UCSD-AML1 (cell line): ENCODE data around the gene SUMF1.

ENCODE experiments used
- DNase-seq: peaks from one replicate; lab custom pipeline; 2025; ENCODE audit not compliant: unreplicated experiment; lab: John Stamatoyannopoulos, UW

SUMF1 gene

DNA sequence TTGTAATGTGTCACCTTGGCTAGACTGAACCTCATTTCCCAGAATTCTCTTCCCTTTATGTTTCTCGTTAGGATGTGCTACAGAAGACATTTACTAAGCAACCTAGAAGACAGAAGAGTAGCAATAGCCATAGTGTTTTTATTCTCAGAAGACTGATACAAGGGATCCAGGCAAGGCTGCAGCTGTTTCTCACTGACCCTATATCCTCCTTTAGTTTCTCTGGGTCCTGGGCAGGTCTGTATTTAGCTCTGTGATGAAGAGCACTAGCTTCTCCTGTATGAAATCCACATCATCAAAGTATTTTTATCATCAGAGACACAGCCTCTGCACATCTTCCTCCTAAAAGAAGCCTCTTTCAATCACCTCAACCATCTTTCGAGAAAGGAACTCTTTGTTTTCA, 72.5 kb downstream of the SUMF1 start:
- DNase-seq: no peak

DNA sequence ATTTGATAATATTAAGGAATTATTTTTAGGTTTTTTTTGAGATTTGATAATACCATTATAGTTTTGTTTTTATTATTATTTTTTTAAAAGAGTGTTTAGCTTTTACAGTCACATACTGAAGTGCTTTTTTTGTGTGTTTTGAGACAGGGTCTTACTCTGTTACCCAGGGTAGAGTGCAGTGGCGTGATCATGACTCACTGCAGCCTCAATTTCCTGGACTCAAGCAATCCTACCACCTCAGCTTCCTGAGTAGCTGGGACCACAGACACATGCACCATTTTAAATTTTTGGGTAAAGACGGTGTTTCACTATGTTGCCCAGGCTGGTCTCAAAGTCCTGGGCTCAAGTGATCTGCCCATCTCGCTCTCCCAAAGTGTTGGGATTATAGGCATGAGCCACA, 73.0 kb downstream of the SUMF1 start:
- DNase-seq: peak; percentile 39

DNA sequence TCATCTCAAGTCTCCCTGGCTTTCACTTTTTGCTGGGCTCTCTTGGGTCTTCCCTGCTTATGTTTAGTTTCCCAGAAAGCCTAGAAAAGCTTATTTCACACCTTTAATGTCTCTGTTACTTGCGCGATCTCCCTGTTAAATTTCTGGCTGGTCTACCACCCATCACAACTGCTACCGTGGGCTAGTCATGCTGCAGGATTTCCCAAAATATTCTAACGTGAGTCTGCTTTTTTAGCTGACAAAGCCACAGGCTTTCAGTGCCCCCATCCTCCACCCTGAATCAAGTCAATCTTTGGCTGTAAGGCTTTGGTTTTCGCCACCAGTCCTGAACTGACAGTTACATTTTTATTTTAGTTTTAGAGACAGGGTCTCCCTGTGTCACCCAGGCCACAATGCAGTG, 74.1 kb downstream of the SUMF1 start:
- DNase-seq: no peak

DNA sequence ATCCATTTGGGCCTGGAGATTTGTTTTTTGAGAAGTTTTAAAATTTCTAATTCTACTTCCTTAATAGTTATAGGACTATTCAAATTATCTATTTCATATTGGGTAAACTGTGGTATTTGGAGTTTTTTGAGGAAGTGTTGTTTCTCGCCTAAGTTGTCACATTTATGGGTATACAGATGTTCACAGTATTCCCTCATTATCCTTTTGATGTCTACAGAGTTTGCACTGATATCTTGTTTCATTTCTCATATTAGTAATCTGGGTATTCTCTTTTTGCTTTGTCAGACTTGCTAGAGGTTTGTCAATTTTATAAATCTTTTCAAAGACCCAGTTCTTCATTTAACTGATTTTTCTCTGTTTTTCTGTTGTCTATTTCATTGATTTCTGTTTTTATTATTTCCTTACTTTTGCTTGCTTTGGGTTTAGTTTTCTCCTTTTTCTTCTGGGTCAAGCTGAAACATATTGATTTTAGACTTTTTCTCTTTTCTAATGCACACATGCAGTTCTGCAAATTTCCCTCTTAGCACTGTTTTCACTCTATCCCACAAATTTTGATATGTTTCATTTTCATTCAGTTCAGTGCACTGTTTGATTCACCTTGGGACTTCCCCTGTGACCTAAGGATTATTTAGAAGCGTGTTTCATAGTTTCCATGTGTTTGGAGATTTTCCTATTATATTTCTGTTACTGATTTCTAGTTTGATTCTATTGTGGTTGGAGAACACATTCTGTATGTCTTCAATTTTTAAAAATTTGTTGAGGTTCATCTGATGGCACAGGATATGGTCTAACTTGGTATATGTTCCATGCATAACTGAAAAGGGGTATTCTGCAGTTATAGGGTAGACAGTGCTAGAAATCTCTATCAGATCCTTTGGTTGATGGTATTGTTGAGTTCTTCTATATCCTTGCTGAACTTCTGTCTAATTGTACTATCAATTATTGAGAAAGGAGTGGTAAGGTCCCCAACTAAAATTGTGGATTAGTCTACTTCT, 79.6 kb downstream of the SUMF1 start:
- DNase-seq: no peak

DNA sequence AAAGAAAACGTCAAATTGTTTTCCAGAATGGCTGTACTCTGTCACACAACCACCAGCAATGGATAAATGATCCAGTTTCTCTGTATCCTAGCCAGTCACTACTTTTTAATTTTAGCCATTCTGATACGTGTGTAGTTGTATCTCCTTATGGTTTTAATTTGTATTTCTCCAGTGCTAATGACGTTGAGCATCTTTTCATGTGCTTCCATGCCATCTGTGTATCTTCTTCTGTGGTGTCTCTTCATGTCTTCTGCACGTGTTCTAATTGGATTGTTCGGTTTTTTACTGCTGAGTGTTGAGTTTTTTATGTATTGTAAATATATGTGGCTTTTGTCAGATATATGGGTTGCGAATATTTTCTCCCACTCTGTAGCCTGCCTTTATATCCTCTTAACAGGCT, 81.9 kb downstream of the SUMF1 start:
- DNase-seq: no peak

DNA sequence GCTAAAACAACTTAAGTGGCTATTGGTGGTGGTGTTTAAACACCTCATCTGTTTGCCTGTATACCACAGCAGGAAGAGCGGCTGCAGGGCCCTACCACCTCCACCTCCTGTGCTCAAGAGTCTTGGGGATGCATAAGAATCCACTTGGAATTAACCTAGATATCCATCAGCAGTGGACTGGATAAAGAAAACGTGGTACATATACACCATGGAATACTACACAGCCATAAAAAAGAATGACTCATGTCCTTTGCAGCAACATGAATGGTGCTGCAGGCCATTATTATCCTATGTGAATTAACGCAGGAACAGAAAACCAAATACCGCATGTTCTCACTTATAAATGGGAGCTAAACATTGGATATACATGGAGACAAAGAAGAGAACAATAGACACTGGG, 87.1 kb downstream of the SUMF1 start:
- DNase-seq: no peak

DNA sequence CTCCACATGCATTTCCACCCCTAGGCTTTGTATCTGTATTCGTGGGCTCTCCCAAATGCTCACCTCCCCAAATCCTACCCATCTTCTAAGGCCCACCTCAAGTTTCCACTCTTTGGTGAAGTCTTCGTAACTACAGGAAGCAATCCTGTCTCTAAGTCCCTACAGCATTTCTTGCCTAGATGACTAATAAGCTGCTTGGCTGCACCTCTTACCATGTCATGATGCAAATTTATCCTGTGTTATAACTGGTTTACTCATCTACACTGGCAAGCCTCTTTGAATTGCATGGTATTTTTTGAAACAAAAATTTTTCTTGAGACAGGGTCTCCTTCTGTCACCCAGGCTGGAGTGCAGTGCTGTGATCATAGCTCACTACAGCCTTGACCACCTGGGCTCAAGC, 90.6 kb downstream of the SUMF1 start:
- DNase-seq: no peak

DNA sequence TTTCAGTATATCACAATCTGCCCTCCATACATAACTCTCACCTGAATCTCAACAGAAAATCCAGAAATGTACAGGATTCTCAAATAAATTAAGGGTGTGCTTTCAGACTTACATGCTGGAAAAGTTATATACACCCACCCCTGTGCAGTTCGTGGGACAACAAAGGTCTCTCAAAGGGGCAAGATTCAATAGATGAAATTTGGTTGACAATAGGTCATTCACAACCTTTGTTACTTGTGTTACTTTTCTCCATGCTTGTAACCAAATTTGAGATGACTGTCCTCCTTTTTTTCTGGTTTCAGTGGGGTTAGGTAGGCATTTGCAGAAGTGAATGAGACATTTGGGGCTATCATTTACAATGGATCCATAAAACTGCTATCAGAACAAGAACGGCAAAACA, 91.2 kb downstream of the SUMF1 start:
- DNase-seq: no peak

DNA sequence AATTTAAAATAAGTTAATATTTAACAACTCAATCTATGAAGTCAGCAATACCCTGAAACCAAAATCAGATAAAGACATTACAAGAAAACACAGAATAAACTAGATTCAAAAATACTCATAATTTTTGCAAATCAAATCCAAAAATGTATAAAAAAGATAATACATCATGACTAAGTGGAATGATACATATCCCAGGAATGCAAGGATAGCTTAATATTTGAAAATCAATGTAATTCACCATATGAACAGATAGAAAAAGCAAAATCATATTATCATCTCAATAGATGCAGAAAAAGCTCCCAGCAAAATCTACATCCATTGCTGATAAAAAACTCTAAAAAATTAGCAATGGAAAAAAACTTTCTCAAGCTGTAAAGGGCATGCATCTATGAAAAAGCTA, 93.4 kb downstream of the SUMF1 start:
- no peak for DNase-seq

DNA sequence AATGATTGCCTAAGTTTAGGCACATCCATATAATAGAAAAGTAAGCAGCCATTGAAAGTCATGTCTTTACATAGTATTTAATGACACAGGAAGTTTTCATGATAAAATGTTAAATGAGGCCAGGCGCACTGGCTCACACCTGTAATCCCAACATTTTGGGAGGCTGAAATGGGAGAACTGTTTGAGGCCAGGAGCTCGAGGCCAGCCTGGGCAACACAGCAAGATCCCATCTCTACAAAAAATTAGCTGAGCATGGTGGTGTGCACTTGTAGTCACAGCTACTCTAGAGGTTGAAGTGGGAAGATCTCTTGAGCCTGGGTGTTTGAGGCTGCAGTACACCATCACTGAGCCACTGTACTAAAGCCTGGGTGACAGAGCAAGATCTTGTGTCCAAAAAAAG, 104.5 kb downstream of the SUMF1 start:
- DNase-seq: no peak

DNA sequence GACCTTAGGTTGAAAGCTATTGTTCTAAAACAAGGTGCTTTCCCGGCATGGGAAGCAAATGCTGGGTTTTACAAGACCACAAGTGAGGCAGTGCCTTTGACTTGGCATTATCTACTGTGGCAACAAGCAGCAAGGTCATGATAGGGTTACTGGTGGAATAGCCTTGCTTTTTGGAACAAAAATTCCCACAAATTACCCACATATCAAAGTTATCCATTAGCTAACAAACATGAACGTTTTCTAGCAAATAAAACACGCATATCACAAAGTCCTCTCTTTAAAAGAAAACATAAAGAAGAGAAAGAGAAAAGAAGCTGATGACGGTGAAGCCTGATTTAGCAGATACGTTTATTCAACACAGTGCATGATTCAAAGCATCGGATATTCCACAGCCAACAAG, 106.3 kb downstream of the SUMF1 start:
- no peak for DNase-seq

DNA sequence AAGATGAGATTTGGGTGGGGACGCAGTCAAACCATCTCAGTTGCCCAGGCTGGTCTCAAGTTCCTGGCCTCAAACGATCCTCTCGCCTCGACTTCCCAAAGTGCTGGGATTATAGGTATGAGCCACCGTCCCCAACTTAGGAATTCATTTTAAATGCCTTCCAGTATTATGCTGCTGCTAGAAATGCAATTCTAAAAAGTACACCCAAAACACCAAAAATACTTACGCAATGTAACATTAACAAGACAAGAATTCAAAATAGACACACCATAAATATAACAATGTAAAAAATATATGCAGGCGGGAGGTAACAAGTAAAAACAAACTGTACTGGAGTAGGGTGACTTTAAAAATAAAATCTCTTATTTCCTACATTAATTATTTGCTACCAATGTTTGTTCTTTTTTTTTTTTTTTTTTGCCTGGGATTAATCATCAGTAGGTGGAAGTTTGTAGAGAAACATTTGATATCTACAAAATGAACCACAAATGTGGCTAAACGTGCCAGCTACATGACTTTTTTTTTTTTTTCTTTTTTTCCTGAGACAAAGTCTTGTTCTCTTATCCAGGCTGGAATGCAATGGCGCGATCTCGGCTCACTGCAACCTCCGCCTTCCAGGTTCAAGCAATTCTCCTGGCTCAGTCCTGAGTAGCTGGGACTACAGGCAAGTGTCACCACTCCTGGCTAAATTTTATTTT, 107.1 kb downstream of the SUMF1 start:
- no peak for DNase-seq

DNA sequence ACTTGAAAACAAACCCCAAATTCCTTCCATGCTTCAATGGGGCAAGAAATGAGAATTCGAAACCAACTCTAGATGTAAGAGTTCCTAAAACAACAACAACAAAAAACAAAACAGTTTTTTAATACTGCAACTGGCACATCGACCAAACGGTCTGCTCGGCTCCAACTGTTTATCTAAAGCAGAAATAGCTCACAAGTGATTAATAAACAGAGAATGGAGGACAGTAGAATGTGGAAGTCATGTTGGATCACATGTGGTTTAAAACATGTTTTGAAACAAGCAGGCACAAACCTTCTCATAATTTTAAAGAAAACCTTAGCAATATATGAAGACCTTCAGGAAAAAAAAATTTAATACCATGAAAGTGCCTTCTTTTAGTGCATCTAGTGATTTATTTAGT, 108.8 kb downstream of the SUMF1 start:
- DNase-seq: no peak

DNA sequence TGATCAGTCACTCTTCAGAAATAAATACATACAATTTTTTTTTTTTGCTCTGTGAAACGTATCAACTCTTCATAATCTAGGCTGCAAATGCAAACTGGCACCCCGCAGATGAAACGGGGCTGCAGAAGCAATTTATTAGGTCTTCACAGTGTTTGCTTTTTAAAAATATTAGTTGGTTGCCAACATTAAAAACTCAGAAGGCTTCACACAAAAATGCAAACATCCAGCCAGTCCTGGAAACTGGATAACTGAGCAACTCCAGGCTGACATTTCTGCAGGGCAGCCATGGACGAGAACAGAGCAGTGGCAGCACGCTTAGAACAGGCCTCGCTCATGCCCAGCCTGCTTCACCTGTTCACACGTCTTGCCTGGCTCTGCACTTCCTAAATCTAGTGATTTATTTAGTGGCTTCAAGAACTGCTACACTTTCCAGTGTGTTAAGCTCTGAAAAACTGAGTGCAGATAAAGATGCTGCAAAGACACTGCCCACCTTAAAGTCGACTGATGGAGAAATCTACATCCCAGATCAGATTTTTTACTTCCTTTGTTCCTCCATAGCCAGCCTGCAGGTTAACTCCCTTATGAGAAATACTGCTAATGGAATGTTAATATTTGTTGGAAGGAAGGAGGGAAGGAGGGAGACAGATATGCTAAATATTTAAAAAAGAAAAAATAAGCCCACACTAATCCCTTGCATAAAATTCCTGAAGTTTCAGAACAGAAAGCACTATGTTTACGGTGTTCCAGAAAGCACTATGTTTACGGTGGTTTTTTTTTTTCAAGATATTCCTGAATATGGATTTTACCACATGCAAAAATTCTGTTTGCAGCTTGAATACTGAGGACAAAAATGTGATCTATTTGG, 110.3 kb downstream of the SUMF1 start:
- DNase-seq: no peak

DNA sequence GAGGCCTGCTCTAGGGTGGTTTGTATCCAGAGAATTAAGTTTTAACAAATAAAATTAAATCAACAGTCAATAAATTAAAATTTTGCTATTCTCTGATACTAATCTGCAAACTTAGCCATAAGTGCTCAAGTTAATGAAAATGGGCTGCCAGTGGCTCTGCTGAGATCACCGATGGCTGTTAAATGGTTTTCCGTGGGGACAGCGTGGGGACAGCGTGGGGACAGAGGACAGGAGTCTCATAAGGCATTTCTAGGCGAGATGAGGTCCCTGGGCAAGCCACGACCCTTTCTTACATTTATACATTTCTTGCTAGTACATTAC, 110.9 kb downstream of the SUMF1 start:
- no peak for DNase-seq

DNA sequence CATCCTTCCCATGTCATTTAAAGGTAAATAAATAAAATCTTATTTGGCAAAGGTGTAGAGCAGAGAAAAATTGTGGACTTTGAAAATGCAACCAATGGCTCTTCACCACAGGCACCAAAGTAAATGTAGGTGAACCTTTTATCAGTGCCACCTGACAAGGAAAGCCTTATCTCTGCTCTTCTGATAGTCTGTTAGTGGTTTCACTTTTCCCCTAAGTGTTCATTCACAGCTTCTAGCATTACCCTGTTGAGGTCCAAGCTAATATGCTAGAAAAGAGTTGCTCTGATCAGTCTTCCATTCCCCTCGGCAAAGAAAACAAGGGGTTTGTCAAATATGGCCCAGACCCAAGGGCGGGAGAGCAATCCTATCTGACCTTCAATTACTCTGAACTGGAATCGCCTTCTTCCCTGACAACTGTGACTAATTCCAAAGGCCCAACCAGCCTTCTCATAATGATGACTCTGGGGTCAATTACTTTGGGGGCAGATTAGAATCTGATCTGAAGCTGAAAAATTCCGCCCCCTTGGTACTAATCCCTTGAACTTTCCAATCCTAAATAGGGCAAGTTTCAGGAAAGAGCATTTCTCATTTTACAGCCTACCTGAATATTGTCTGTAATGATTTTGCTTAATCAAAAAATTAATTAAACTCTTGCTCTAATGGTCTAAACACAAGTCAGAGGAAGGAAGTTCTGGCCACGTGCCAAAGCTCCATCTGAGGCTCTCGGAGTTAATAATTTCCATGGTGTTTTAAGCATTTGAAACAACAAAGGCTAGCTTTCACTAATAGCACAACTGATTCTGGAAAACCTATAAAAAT, 111.5 kb downstream of the SUMF1 start:
- no peak for DNase-seq

DNA sequence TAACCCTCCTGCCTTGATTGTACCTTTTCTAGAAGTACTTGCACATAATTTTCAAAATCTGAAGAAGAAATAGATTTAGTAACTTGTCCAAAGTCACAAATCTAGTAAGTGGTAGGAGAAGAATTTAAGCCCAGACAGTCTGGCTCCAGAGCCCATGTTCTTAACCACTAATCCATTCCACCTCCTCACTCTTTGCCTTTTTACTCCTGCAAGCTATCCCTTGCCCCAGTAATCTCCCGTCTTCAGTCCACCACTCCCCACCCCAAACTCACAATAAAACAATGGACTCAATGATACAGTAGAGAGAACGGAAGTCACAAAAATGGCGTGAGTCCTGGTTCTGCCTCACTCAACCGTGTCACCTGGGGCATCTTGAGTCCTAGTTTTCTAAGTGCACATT, 115.2 kb downstream of the SUMF1 start:
- DNase-seq: no peak

DNA sequence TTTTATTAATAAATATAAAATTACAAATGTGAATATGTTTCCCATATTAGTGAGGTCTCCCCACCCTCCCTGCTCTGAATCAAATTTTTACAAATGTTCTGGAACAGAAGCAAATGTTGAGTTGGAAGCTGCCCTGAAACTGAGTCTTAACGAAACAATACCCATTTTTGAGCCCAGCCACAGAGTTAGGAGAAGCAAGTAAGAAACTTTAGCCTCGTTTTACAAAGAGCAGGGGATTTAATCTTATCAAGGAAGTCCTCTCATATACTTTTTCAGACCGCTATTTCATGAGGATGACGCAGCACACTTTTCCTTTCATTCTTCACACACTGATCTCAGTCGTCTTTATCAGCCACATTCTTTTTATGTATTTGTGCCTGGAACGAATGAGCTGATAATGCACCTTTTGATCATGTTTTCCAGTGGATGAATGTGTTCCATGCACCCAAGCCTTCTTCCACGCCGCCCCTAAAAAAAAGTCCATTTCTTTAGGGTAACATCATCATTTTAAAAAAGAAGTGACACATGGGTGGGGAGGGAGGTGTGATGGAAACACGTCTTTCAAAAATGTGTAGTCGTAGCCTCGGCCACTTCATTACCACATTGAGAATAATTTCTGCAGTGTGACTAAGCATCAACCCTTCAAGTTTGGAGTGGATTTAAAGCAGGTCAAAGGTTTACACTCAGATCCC, 115.8 kb downstream of the SUMF1 start:
- no peak for DNase-seq

DNA sequence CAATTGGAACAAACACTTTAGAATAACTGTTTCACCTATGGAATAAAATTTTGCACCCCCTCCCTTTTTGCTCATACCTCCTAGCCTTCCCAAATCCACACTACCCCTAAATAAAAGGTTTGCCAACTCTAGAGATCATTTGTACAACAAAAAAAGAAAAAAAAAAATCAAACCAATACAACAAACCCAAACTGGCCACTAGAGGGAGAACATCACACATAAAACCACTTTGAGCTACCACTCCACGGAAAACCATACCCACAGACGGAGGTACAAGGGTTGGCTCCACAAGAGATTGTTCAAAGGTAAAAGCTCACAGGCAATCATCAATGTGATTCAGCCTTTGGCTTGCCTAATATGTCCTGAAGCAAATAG, 116.3 kb downstream of the SUMF1 start:
- DNase-seq: peak; percentile 13

DNA sequence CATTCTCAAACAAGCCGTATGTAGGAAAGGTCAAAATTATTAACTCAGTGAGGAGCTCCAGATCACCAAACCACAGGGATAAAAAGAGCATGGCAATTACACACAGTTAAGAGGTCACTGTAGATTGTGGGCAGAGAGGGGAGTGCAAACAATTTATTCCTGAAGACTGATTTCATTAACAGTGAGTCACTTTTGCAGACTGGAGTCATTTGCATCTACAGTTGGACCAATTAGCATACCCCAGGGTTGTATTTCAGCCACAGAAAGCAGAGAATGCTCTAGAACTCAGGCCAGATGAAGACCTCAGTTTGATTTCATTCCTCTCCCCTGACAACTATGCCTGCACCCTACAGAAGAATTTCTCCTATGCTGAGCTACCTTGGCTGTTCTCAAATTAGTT, 123.8 kb downstream of the SUMF1 start:
- no peak for DNase-seq
